ENCODE results near the gene PRKAR1B. TPM values are rescaled to one million over a fixed set of nuclear protein-coding genes. Genes with fewer than 3 reads are reported as not detected.

Gene PRKAR1B
- total RNA-seq, 4 donors from 2014 or later: 8.2 to 12.3 (median 10.5) TPM

GRCh38 chr7:550881-551614 is 176.0 kb downstream of the PRKAR1B start:
- DNase-seq (ENCODE audit: low spot score in 2 of 2): no peak
- Histone ChIP-seq H3K27me3 (no peaks in the 10 kb centered on the region), H3K4me1 (no peaks in the 10 kb centered on the region), H3K27ac (no peak overlapping the region), H3K9me3 (no peaks in the 10 kb centered on the region), H3K4me3 (no peak overlapping the region), H3K36me3 (no peaks in the 10 kb centered on the region)
- 94% methylated on average over 10 of the region's 19 CpGs for WGBS
- TF ChIP-seq CTCF (IDR thresholded peaks at IDR 0.05): no peak
- TF ChIP-seq EP300 (IDR thresholded peaks at IDR 0.05): no peak
- TF ChIP-seq POLR2AphosphoS5 (IDR thresholded peaks at IDR 0.05): no peak
- TF ChIP-seq POLR2A (IDR thresholded peaks at IDR 0.05): no peak

GRCh38 chr7:549891-550625 is 177.0 kb downstream of the PRKAR1B start:
- 91% methylated on average over 18 of the region's 31 CpGs for WGBS
- Histone ChIP-seq H3K4me3 (no peak overlapping the region), H3K27me3 (no peaks in the 10 kb centered on the region), H3K27ac (no peak overlapping the region), H3K9me3 (no peaks in the 10 kb centered on the region), H3K4me1 (no peaks in the 10 kb centered on the region), H3K36me3 (no peaks in the 10 kb centered on the region)
- no peak for DNase-seq (ENCODE audit: low spot score in 2 of 2)
- TF ChIP-seq CTCF (IDR thresholded peaks at IDR 0.05) (no peak), POLR2AphosphoS5 (IDR thresholded peaks at IDR 0.05) (no peak), EP300 (IDR thresholded peaks at IDR 0.05) (no peak), POLR2A (IDR thresholded peaks at IDR 0.05) (no peak)

- Histone ChIP-seq H3K4me3 (no peak overlapping the region), H3K27me3 (no peaks in the 10 kb centered on the region), H3K36me3 (no peaks in the 10 kb centered on the region), H3K27ac (no peak overlapping the region), H3K9me3 (no peaks in the 10 kb centered on the region), H3K4me1 (no peaks in the 10 kb centered on the region)
- no peak for TF ChIP-seq POLR2AphosphoS5 (IDR thresholded peaks at IDR 0.05)
- TF ChIP-seq POLR2A (IDR thresholded peaks at IDR 0.05): no peak
- no peak for TF ChIP-seq CTCF (IDR thresholded peaks at IDR 0.05)
- TF ChIP-seq EP300 (IDR thresholded peaks at IDR 0.05): no peak
- 91% methylated on average over 33 of the region's 43 CpGs for WGBS
- DNase-seq (ENCODE audit: low spot score in 2 of 2): no peak
Observed at GRCh38 chr7:549066-549890, 177.8 kb downstream of the PRKAR1B start.

GRCh38 chr7:548401-548800 is 178.7 kb downstream of the PRKAR1B start:
- Histone ChIP-seq H3K4me3 (no peak overlapping the region), H3K27me3 (no peaks in the 10 kb centered on the region), H3K9me3 (no peaks in the 10 kb centered on the region), H3K27ac (no peak overlapping the region), H3K36me3 (no peaks in the 10 kb centered on the region), H3K4me1 (no peaks in the 10 kb centered on the region)
- no peak for DNase-seq (ENCODE audit: low spot score in 2 of 2)
- 90% methylated on average over 11 of the region's 11 CpGs for WGBS
- TF ChIP-seq POLR2A (IDR thresholded peaks at IDR 0.05): no peak
- TF ChIP-seq CTCF (IDR thresholded peaks at IDR 0.05): no peak
- TF ChIP-seq POLR2AphosphoS5 (IDR thresholded peaks at IDR 0.05): no peak
- TF ChIP-seq EP300 (IDR thresholded peaks at IDR 0.05): no peak
